ENCODE measurements around the gene TMEM200A. TPM values are rescaled to one million over a fixed set of nuclear protein-coding genes. Genes with fewer than 3 reads are reported as not detected.

TMEM200A gene
- total and polyA plus RNA-seq, 2 of the 8 experiments (the other 6 are each of a cell fraction or from before 2014, with no cell fraction given): 6.2 to 13.9 TPM

- no peak overlapping the region for H3K4me3 ChIP-seq (ENCODE audit: extremely low read depth in 1 of 4, insufficient read depth in 2 of 4, low read depth in 3 of 4, low read length in 4 of 4)
- no peak overlapping the region for H3K4me2 ChIP-seq (ENCODE audit: insufficient read depth in 1 of 2, low read depth in 2 of 2, low read length in 2 of 2)
- no peak overlapping the region for H4K5ac ChIP-seq (ENCODE audit: insufficient read length, low read depth, low read length)
- H3K36me3 ChIP-seq (ENCODE audit: control insufficient read depth in 2 of 4, insufficient read depth in 4 of 4, low read length in 3 of 4): no peaks in the 10 kb centered on the region
- TF ChIP-seq, protein P1, sequence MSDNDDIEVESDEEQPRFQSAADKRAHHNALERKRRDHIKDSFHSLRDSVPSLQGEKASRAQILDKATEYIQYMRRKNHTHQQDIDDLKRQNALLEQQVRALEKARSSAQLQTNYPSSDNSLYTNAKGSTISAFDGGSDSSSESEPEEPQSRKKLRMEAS (IDR thresholded peaks at IDR 0.05): no peak
- no peak for TF ChIP-seq CEBPB (IDR thresholded peaks at IDR 0.05; ENCODE audit: low read depth, low read length)
- H3K27me3 ChIP-seq (replicated peaks in 1 of 4; ENCODE audit: control insufficient read depth in 3 of 4, extremely low read depth in 1 of 4, insufficient read depth in 3 of 4, low read length in 3 of 4): no peaks in the 10 kb centered on the region
- H3K56ac ChIP-seq (replicated peaks; ENCODE audit: insufficient read length, low read depth, low read length): no peak overlapping the region
- no peak overlapping the region for H2AK5ac ChIP-seq (ENCODE audit: low read depth, low read length)
- no peaks in the 10 kb centered on the region; the same call in 1 of the 2 replicates for H3K79me1 ChIP-seq (ENCODE audit: low read depth, low read length)
- H4K20me1 ChIP-seq (replicated peaks in 1 of 2; ENCODE audit: control insufficient read depth in 1 of 2, insufficient read depth in 2 of 2, low read length in 2 of 2): no peaks in the 10 kb centered on the region
- ChIA-PET POLR2A (ENCODE audit: partially characterized antibody) (no interaction called here), CTCF (ENCODE audit: partially characterized antibody) (no interaction called here)
- no peak overlapping the region for H3K27ac ChIP-seq (ENCODE audit: low read depth, low read length)
- H3K4ac ChIP-seq (replicated peaks; ENCODE audit: insufficient read length, low read depth, low read length): no peak overlapping the region
- H3K9ac ChIP-seq (replicated peaks in 1 of 4; ENCODE audit: extremely low read depth in 1 of 4, low read depth in 3 of 4, low read length in 3 of 4): no peak overlapping the region
- H4K8ac ChIP-seq (ENCODE audit: extremely low read depth, insufficient read depth, low read length): no peak overlapping the region
- no peak overlapping the region for H2BK5ac ChIP-seq (ENCODE audit: low read depth, low read length)
- peaks cover 0 to 2% (median 0%) of the 10 kb centered on the region in 4 experiments; a peak in 2 of 7 replicates for H3K4me1 ChIP-seq (replicated peaks in 1 of 4; ENCODE audit: control insufficient read depth in 3 of 4, insufficient read depth in 4 of 4, low read length in 3 of 4)
- H2BK120ac ChIP-seq (replicated peaks; ENCODE audit: low read depth, low read length): no peak overlapping the region
- H3K14ac ChIP-seq (ENCODE audit: insufficient read length): no peak overlapping the region
- H3K9me3 ChIP-seq (ENCODE audit: insufficient read depth in 2 of 2, low read depth in 1 of 2, low read length in 1 of 2): no peaks in the 10 kb centered on the region
- no peak overlapping the region for H2AFZ ChIP-seq (ENCODE audit: low read length)
- H3K23ac ChIP-seq (ENCODE audit: insufficient read length): no peak overlapping the region
- DNase-seq (ENCODE audit: low read depth in 1 of 2, low spot score in 2 of 2) (no peak), FAIRE-seq (no peak)
- no peaks in the 10 kb centered on the region for H3K79me2 ChIP-seq (ENCODE audit: control insufficient read depth in 1 of 2, insufficient read depth in 2 of 2, low read length in 2 of 2)
- no peaks in the 10 kb centered on the region for H3K23me2 ChIP-seq (ENCODE audit: low read depth, low read length)
- no peak overlapping the region for H3K18ac ChIP-seq (ENCODE audit: extremely low read depth, low read length)
- H2BK12ac ChIP-seq (ENCODE audit: low read depth, low read length): no peak overlapping the region
- no peak overlapping the region for H2BK15ac ChIP-seq (ENCODE audit: low read length)
- H2BK20ac ChIP-seq (ENCODE audit: low read length): no peak overlapping the region
- H4K91ac ChIP-seq (replicated peaks; ENCODE audit: insufficient read length, low read length): no peak overlapping the region
Measured at GRCh38 chr6:130417951-130418350, 52.1 kb downstream of the TMEM200A start.
